ENCODE data around the gene SLC16A3.
"Not testable (repeated sequence)": the region's sequence is repeated elsewhere in the genome, so short reads cannot be mapped to it uniquely, and the experiment has no call there.

The SLC16A3 gene

DNA sequence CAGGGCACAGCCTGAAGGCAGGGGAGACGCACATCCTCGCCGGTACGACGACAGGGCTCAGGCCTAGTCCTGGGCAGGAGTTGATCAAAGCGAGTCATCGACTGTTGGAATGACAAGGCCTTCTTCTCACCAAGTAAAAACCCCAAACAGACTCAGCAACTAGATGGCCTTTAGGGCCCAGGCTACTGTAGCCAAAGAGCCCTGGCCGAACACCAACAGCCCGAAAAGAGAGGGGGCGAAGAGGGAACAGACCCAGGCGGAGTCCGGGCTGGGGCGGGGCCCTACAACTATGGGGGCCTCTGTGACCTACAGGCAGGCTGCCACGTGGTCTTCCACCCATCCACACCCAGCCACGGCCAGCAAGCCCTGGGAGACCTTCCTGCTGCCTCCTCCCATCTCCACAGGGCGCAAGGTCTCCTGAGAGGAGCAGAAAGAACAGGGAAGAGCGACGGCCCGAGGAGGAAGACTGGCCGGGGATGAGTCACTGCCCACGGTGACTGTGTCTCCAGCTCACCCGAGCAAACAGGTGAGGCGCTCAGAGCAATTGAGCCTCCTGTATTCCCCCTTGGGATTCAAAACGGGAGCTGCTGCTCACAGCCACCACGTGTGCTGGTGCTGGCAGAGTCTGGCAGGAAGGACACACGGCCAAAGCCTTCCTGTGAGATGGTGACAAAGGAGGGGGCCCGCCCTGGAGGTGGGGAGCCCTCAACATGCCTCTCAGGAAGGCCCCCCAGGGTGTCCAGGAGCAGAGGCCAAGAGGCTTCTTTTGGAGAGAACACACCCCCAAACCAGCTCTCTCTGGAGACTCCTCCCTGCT is 17.7 kb downstream of the SLC16A3 start:
- no peaks in the 10 kb centered on the region for H3K27me3 ChIP-seq (ENCODE audit: low read depth, low read length)
- H3K4me1 ChIP-seq (ENCODE audit: control insufficient read depth in 1 of 2, insufficient read depth in 2 of 2, low read length in 2 of 2), result peaks cover 23 to 76% of the 10 kb centered on the region in 2 donors
- H3K36me3 ChIP-seq (ENCODE audit: control insufficient read depth in 1 of 2, insufficient read depth in 2 of 2, low read length in 2 of 2), result peaks cover 79% of the 10 kb centered on the region in 2 donors
- peak overlapping the region; percentile 56 for H3K27ac ChIP-seq (ENCODE audit: low read length)
- no peaks in the 10 kb centered on the region for H3K9me3 ChIP-seq (ENCODE audit: control insufficient read depth in 1 of 2, low read length in 2 of 2)
- H3K4me3 ChIP-seq (ENCODE audit: low read depth in 1 of 2, low read length in 2 of 2), result no peak overlapping the region

DNA sequence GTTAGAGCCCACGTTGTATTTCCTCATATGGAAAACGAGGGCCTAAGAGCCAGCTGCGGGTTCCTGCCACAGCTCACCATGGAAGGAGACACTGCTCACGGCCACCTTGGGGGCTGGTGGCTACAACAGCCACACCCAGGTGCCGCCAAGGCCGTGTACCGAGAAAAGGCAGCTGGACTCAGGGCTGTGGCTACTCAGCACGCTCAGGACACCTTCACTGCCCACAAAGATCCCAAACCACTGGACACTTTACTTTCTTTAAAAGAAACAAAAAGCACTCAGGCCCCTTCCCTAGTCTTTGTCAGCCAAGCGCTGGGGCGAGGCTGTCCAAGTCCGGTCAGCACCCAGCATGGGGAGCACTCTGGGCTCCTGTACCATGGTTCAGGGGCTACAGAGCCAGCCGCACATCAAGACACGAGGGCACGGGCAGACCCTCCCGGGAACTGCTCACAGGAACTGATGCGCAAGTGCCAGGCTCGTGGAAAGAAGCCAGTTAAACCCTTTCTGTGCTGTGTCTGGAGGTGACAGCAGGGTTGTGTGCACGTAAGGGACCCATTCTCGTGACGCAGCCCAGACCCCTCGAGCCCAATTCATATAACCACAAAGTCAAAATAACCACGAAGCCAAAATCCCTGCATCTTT is 18.5 kb downstream of the SLC16A3 start:
- peaks cover 19 to 69% of the 10 kb centered on the region in 2 donors for H3K4me1 ChIP-seq (ENCODE audit: control insufficient read depth in 1 of 2, insufficient read depth in 2 of 2, low read length in 2 of 2)
- H3K9me3 ChIP-seq (ENCODE audit: control insufficient read depth in 1 of 2, low read length in 2 of 2), result no peaks in the 10 kb centered on the region
- peak overlapping the region; percentile 56 for H3K27ac ChIP-seq (ENCODE audit: low read length)
- H3K27me3 ChIP-seq (ENCODE audit: low read depth, low read length), result no peaks in the 10 kb centered on the region
- H3K4me3 ChIP-seq (ENCODE audit: low read depth in 1 of 2, low read length in 2 of 2), result no peak overlapping the region
- H3K36me3 ChIP-seq (ENCODE audit: control insufficient read depth in 1 of 2, insufficient read depth in 2 of 2, low read length in 2 of 2), result peaks cover 85 to 87% of the 10 kb centered on the region in 2 donors

DNA sequence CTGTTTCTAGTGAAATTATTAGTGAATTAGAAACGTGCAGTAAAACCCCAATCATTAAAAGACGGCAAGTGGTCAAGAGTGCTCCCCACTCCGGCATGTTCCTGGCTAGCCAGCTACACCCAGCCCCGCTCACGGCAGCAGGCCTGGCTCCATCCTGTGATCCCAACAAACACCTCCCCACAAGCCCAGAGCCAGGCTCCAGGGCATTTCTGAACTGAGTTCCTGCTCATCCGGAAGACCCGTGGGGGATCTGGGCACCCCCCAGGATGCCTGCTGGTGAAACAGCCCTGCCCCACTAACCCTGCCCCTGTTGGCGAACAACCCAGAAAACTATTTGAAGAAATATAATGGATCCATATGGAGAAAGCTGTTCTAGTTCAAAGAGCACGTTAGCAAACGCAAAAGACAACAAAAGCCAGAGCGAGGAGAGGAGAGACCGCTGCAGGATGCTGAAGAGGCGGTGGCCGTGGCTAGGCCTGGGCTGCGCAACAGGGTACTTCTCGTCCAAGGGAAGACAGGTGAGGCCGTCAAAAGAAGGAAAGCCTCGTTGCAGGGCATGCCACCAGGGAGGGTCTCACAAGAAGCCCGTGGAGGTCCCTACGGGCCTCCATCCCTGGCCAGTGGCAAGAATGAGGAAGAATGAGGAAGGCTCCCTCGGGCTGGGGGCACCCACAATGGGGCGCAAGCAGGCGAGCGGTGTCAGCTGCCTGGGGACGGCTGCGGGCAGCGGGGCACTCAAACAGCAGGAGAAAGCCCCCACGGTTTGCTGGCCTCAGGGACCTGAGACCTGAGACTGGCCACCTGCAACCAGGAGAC is 19.2 kb downstream of the SLC16A3 start:
- Histone ChIP-seq H3K36me3 (ENCODE audit: control insufficient read depth in 1 of 2, insufficient read depth in 2 of 2, low read length in 2 of 2) (peaks cover 93 to 94% of the 10 kb centered on the region in 2 donors), H3K27ac (ENCODE audit: low read length) (peak overlapping the region; percentile 56)

DNA sequence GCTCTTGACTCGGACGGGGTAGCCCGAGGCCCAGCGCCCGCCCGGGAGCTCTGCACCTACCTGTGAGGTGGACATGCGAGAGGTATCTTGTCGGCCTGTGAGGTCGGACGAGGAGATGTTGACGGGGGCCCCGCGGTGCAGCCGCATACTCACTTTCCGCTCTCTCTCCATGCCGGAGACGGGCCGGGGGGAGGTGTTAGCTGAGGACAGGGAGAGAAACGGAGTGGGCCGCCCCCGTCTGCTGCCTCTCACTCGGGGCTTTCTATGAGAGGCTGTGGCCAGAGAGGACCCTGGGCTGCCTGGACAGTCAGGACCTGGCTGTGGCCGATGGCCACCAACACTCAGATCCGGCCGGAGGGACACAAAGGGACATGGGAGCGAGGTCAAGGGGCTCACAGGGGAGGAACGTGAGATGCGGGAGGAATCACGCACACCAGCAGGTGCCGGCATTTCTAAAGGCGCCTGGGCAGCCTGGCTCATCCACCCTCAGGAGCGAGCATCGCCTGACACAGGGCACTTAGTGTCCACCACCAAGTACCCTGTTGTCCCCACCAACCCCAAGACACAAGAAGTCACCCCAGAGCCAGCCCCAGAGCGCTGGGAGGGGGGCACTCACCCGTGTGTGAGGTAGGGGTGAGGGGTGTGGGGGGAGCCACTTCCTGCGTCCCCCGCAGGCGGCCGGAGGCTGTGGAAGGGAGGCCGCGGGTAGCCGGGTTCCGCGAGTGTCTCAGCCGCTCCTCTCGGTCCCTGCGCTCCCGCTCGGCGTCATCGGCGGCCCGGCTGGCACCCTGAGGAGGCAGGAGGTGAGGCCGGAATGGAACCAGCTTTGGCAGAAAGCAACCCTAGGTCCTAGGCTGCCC is 20.2 kb downstream of the SLC16A3 start:
- H3K9me3 ChIP-seq (ENCODE audit: control insufficient read depth in 1 of 2, low read length in 2 of 2), result no peaks in the 10 kb centered on the region
- H3K27ac ChIP-seq (ENCODE audit: low read length), result no peak overlapping the region
- H3K36me3 ChIP-seq (ENCODE audit: control insufficient read depth in 1 of 2, insufficient read depth in 2 of 2, low read length in 2 of 2), result peaks cover 89 to 92% of the 10 kb centered on the region in 2 donors
- H3K27me3 ChIP-seq (ENCODE audit: low read depth, low read length), result no peaks in the 10 kb centered on the region
- H3K4me3 ChIP-seq (ENCODE audit: low read depth in 1 of 2, low read length in 2 of 2), result no peak overlapping the region
- H3K4me1 ChIP-seq (ENCODE audit: control insufficient read depth in 1 of 2, insufficient read depth in 2 of 2, low read length in 2 of 2), result peaks cover 9 to 52% of the 10 kb centered on the region in 2 donors

More for the DNA sequence above, 19.2 kb downstream of the SLC16A3 start:
- H3K27me3 ChIP-seq (ENCODE audit: low read depth, low read length), result no peaks in the 10 kb centered on the region
- H3K4me1 ChIP-seq (ENCODE audit: control insufficient read depth in 1 of 2, insufficient read depth in 2 of 2, low read length in 2 of 2), result peaks cover 11 to 61% of the 10 kb centered on the region in 2 donors
- H3K9me3 ChIP-seq (ENCODE audit: control insufficient read depth in 1 of 2, low read length in 2 of 2), result no peaks in the 10 kb centered on the region
- no peak overlapping the region for H3K4me3 ChIP-seq (ENCODE audit: low read depth in 1 of 2, low read length in 2 of 2)

DNA sequence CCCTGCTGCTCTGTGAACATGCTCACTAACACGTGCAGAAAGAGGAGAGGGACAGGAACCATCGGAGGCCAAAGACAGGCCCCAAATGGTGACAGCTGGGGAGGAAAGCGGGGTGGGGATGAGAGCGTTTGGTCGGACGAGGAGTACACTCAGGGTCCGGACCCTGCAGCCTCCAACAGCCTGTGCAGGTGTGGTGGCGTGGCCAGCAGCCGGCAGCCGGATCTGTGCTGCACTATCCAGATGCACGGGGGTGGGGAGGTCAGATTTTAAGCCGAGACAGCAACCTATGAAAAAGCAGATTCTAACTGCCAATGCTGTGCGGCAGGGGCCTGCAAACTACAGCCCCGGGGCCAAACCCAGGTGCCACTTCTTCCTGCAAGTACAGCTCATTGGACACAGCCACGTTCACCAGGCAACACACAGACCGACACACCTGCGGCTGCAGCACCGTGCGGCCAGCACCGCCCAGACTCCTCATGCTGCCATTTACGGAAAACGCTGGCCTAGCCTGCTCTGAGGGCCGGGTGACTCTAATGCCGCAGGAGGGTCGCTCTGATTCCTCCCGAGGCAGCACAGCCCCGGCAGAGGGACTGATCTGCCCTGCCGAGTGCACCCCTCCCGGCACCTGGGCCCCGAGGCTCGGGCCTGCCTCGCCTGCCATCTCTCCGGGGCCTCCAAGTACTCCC is 21.2 kb downstream of the SLC16A3 start:
- Histone ChIP-seq H3K4me1 (ENCODE audit: control insufficient read depth in 1 of 2, insufficient read depth in 2 of 2, low read length in 2 of 2) (peaks cover 9 to 44% of the 10 kb centered on the region in 2 donors), H3K36me3 (ENCODE audit: control insufficient read depth in 1 of 2, insufficient read depth in 2 of 2, low read length in 2 of 2) (peaks cover 81 to 84% of the 10 kb centered on the region in 2 donors), H3K4me3 (ENCODE audit: low read depth in 1 of 2, low read length in 2 of 2) (no peak overlapping the region), H3K27ac (ENCODE audit: low read length) (no peak overlapping the region), H3K9me3 (ENCODE audit: control insufficient read depth in 1 of 2, low read length in 2 of 2) (no peaks in the 10 kb centered on the region), H3K27me3 (ENCODE audit: low read depth, low read length) (no peaks in the 10 kb centered on the region)

DNA sequence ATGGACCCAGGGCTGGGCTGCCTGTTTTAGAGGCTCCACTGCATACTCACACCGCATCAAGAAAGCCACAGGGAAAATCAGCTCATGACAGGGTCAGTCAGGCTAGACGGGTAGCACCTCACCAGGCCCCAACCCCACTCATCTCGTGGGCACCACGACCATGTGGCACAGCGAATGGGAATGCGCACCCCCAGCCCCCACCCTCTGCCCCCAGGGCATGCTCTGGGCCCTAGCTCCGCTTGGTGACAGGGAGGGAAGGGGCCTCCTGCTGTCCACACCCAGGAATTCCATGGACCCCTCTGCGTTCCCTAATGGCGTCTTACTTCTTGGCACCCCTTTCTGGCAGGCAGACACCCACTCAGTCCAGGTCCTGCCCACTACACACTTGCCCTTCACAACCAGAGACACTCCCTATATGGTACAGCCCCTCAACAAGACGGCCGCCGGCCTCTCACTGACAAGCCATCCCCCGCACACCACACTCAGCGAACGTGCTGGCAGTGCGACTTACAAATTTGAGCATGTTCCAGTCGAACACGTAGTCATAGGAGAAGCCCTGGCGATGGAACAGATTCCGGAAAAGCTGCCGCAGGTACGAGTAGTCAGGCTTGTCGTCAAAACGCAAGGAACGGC is 22.1 kb downstream of the SLC16A3 start:
- H3K9me3 ChIP-seq (ENCODE audit: control insufficient read depth in 1 of 2, low read length in 2 of 2), result no peaks in the 10 kb centered on the region
- H3K36me3 ChIP-seq (ENCODE audit: control insufficient read depth in 1 of 2, insufficient read depth in 2 of 2, low read length in 2 of 2), result peaks cover 81 to 82% of the 10 kb centered on the region in 2 donors
- no peaks in the 10 kb centered on the region for H3K27me3 ChIP-seq (ENCODE audit: low read depth, low read length)
- no peak overlapping the region for H3K4me3 ChIP-seq (ENCODE audit: low read depth in 1 of 2, low read length in 2 of 2)
- no peak overlapping the region for H3K27ac ChIP-seq (ENCODE audit: low read length)
- peaks cover 9 to 37% of the 10 kb centered on the region in 2 donors for H3K4me1 ChIP-seq (ENCODE audit: control insufficient read depth in 1 of 2, insufficient read depth in 2 of 2, low read length in 2 of 2)

DNA sequence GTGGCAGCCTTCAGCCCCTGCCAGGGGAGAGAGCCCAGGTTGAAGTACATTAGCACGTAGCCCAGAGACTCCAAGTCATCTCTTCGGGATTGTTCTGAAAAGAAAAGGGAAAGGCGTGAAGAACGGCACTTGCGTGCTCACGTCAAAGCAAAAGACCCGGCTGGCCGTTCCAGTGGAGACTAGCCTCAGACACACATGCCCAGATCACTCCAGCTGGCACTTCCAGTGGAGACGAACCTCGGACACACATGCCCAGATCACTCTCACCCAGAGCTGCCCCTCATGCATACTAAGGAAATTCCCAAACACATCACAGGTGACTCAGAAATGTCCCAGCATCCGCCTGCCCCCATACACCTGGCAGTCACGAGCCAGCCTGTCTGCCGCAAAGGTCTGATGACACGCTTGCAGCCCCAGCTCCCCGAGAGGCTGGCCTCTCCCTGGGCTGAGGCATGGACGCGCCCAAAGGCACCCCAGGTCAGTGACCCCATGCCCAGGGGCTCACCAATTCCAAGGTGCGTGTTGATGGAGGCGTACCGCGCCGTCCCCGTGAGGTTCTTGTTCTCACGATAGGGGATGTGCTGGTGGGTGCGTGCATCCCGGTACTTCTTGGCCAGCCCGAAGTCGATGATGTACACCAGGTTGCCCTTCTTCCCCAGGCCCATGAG is 23.8 kb downstream of the SLC16A3 start:
- H3K36me3 ChIP-seq (ENCODE audit: control insufficient read depth in 1 of 2, insufficient read depth in 2 of 2, low read length in 2 of 2), result peaks cover 68 to 78% of the 10 kb centered on the region in 2 donors
- no peaks in the 10 kb centered on the region for H3K27me3 ChIP-seq (ENCODE audit: low read depth, low read length)
- H3K4me1 ChIP-seq (ENCODE audit: control insufficient read depth in 1 of 2, insufficient read depth in 2 of 2, low read length in 2 of 2), result peaks cover 0 to 25% of the 10 kb centered on the region in 2 donors
- H3K4me3 ChIP-seq (ENCODE audit: low read depth in 1 of 2, low read length in 2 of 2), result no peak overlapping the region
- no peaks in the 10 kb centered on the region for H3K9me3 ChIP-seq (ENCODE audit: control insufficient read depth in 1 of 2, low read length in 2 of 2)
- no peak overlapping the region for H3K27ac ChIP-seq (ENCODE audit: low read length)

DNA sequence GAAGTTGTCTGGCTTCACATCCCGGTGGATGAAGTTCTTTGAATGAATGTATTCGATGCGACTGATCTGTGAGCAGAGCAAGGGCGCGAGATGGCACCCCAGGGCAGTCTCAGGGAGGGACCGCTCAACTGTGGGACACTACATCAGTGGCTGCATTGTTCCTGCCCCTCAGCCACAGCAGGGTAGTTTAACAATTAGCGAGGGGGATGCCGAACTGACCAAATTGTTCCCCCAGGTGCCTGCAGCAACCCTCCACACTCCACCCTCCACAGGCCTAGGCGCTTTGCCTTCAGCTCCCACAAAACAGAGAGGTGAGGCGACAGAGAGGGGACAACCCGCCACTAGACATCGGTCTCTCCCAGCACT is 24.3 kb downstream of the SLC16A3 start:
- Histone ChIP-seq H3K4me3 (ENCODE audit: low read depth in 1 of 2, low read length in 2 of 2) (no peak overlapping the region), H3K36me3 (ENCODE audit: control insufficient read depth in 1 of 2, insufficient read depth in 2 of 2, low read length in 2 of 2) (peaks cover 65 to 75% of the 10 kb centered on the region in 2 donors), H3K4me1 (ENCODE audit: control insufficient read depth in 1 of 2, insufficient read depth in 2 of 2, low read length in 2 of 2) (peaks cover 0 to 20% of the 10 kb centered on the region in 2 donors), H3K27me3 (ENCODE audit: low read depth, low read length) (no peaks in the 10 kb centered on the region), H3K9me3 (ENCODE audit: control insufficient read depth in 1 of 2, low read length in 2 of 2) (no peaks in the 10 kb centered on the region), H3K27ac (ENCODE audit: low read length) (no peak overlapping the region)

DNA sequence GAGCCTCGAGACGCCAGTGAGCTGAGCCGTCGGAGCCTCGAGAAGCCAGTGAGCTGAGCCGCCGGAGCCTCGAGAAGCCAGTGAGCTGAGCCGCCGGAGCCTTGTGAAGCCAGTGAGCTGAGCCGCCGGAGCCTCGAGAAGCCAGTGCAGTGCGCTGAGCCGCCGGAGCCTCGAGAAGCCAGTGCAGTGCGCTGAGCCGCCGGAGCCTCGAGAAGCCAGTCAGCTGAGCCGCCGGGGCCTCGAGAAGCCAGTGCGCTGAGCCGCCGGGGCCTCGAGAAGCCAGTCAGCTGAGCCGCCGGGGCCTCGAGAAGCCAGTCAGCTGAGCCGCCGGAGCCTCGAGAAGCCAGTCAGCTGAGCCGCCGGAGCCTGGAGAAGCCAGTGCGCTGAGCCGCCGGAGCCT is 25.3 kb downstream of the SLC16A3 start:
- H3K9me3 ChIP-seq (ENCODE audit: control insufficient read depth in 1 of 2, low read length in 2 of 2); H3K27ac ChIP-seq (ENCODE audit: low read length); H3K4me3 ChIP-seq (ENCODE audit: low read depth in 1 of 2, low read length in 2 of 2); H3K27me3 ChIP-seq (ENCODE audit: low read depth, low read length): not testable (repeated sequence)
- H3K4me1 ChIP-seq (ENCODE audit: control insufficient read depth in 1 of 2, insufficient read depth in 2 of 2, low read length in 2 of 2), result peaks cover 0 to 14% of the 10 kb centered on the region in 2 donors
- peaks cover 63 to 70% of the 10 kb centered on the region in 2 donors for H3K36me3 ChIP-seq (ENCODE audit: control insufficient read depth in 1 of 2, insufficient read depth in 2 of 2, low read length in 2 of 2)
